GM12872 (cell line): ENCODE data around the gene TMEM132D.

Source experiments
- CTCF ChIP-seq: IDR thresholded peaks from 3 replicates; pipeline ENCODE4 v1.5.1; 2011; ENCODE audit warnings: low read depth, mild to moderate bottlenecking, low read length, moderate library complexity; ENCODE audit not compliant: insufficient read depth

The TMEM132D gene

GRCh38 chr12:129193263-129193871 is 710.5 kb downstream of the TMEM132D start:
- peak; percentile 71 for TF ChIP-seq CTCF

GRCh38 chr12:129190827-129191226 is 713.0 kb downstream of the TMEM132D start:
- no peak for TF ChIP-seq CTCF

- TF ChIP-seq CTCF, result no peak
Measured at GRCh38 chr12:129186952-129187351, 716.9 kb downstream of the TMEM132D start.

GRCh38 chr12:129185855-129186254 is 718.0 kb downstream of the TMEM132D start:
- no peak for TF ChIP-seq CTCF

- no peak for TF ChIP-seq CTCF
Measured at GRCh38 chr12:129184127-129184928, 719.5 kb downstream of the TMEM132D start.

GRCh38 chr12:129179941-129180553 is 723.8 kb downstream of the TMEM132D start:
- no peak for TF ChIP-seq CTCF

- no peak for TF ChIP-seq CTCF
Measured at GRCh38 chr12:129169928-129170327, 733.9 kb downstream of the TMEM132D start.
